ENCODE measurements around the gene SLC7A1. TPM values are rescaled to one million over a fixed set of nuclear protein-coding genes. Genes with fewer than 3 reads are reported as not detected.

Gene SLC7A1
- total RNA-seq, 2 experiments from 2014 or later, result 11.3 to 12.3 TPM

DNA sequence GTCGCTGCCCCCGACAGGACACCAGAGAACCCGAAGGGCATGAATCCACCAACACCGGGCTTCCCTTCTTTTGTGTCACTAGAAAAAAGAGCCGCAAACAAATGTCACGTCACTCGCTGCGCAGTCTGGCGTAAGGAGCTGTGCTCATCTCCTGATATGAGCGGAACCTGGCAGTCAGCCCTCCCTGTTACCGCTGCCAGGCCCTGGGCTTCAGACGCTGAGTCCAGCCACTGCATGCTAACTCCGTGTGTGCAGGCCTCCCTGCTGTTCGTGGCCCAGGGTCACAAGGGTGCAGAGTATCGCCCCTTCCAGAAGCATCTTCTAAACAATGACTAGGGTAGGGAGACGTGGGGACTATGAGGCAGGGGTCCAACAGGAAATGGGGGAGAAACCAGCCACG lies 71.3 kb downstream of the SLC7A1 start:
- H3K4me3 ChIP-seq (ENCODE audit: low read length), result no peak overlapping the region
- H3K27ac Mint-ChIP-seq, result no peak overlapping the region
- TF ChIP-seq, protein P1, sequence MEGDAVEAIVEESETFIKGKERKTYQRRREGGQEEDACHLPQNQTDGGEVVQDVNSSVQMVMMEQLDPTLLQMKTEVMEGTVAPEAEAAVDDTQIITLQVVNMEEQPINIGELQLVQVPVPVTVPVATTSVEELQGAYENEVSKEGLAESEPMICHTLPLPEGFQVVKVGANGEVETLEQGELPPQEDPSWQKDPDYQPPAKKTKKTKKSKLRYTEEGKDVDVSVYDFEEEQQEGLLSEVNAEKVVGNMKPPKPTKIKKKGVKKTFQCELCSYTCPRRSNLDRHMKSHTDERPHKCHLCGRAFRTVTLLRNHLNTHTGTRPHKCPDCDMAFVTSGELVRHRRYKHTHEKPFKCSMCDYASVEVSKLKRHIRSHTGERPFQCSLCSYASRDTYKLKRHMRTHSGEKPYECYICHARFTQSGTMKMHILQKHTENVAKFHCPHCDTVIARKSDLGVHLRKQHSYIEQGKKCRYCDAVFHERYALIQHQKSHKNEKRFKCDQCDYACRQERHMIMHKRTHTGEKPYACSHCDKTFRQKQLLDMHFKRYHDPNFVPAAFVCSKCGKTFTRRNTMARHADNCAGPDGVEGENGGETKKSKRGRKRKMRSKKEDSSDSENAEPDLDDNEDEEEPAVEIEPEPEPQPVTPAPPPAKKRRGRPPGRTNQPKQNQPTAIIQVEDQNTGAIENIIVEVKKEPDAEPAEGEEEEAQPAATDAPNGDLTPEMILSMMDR (IDR thresholded peaks at IDR 0.05), result no peak
- H3K36me3 Mint-ChIP-seq (ENCODE audit: low read depth), result peaks cover 93% of the 10 kb centered on the region
- no peak for ATAC-seq (ENCODE audit: poor library complexity)
- no peaks in the 10 kb centered on the region for H3K9me3 ChIP-seq (ENCODE audit: control insufficient read depth in 1 of 2, insufficient read depth in 1 of 2, low read length in 2 of 2)
- H3K9me3 Mint-ChIP-seq, result no peaks in the 10 kb centered on the region
- peaks cover 79% of the 10 kb centered on the region for H3K36me3 ChIP-seq (ENCODE audit: insufficient read depth, low read length)
- H3K4me1 Mint-ChIP-seq (ENCODE audit: low read depth), result no peaks in the 10 kb centered on the region
- H3K27ac ChIP-seq (ENCODE audit: low read depth in 1 of 2, low read length in 2 of 2), result no peak overlapping the region
- intact Hi-C loops (cut with DNase I, micrococcal nuclease), result no loop called here
- POLR2A ChIA-PET, result no interaction called here
- no peaks in the 10 kb centered on the region for H3K27me3 Mint-ChIP-seq
- DNase-seq, result no peak
- no peaks in the 10 kb centered on the region for H3K27me3 ChIP-seq (ENCODE audit: control insufficient read depth in 1 of 2, insufficient read depth in 2 of 2, low read length in 2 of 2)
- no peaks in the 10 kb centered on the region for H3K4me1 ChIP-seq (ENCODE audit: insufficient read depth, low read length)
- H3K4me3 Mint-ChIP-seq, result no peak overlapping the region
- CTCF ChIA-PET, result no interaction called here

DNA sequence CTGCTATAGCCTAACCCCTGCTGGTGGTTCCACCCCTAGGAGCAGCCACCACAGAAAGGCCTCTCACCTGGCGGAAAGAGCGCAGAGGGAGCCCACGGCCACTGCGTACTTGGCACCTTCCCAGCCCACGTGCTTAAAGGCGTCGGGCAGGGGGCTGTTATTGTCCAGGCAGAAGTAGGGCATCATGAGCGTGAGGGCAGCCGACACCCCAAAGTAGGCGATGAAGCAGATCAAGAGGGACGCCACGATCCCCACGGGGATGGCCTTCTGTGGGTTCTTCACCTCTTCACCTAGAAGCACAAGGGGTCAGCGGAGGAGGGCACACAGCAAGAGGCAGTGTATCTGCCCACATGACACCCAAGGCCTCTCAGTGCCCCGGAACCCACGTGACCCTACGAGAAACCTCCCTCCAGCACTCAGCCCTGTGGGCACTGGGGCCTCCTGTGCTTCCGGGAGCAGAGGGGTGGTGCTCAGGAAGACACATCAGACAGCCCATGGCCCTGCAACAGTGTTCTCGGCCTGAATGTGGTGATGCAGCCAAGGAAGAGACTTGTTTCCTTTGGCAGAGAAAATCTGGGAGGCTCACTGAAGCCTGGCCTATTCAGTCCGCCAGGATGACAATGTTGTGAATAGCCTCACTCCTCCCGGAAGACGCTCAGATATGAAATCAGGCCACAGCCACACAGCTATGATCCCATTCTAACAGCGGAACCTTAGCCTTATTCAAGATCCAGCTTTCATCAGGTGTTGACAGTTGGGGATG lies 72.1 kb downstream of the SLC7A1 start:
- H3K36me3 ChIP-seq (ENCODE audit: insufficient read depth, low read length), result peaks cover 80% of the 10 kb centered on the region
- CTCF ChIA-PET, result no interaction called here
- H3K27ac ChIP-seq (ENCODE audit: low read depth in 1 of 2, low read length in 2 of 2), result no peak overlapping the region
- intact Hi-C loops (cut with DNase I, micrococcal nuclease), result no loop called here
- POLR2A ChIA-PET, result no interaction called here
- no peaks in the 10 kb centered on the region for H3K27me3 Mint-ChIP-seq
- no peak overlapping the region for H3K4me3 Mint-ChIP-seq
- no peak overlapping the region for H3K27ac Mint-ChIP-seq
- H3K4me1 ChIP-seq (ENCODE audit: insufficient read depth, low read length), result no peaks in the 10 kb centered on the region
- no peaks in the 10 kb centered on the region for H3K9me3 Mint-ChIP-seq
- TF ChIP-seq, protein P1 (IDR thresholded peaks at IDR 0.05), result no peak
- H3K4me3 ChIP-seq (ENCODE audit: low read length), result no peak overlapping the region
- DNase-seq (no peak), ATAC-seq (ENCODE audit: poor library complexity) (no peak)
- H3K27me3 ChIP-seq (ENCODE audit: control insufficient read depth in 1 of 2, insufficient read depth in 2 of 2, low read length in 2 of 2), result no peaks in the 10 kb centered on the region
- H3K9me3 ChIP-seq (ENCODE audit: control insufficient read depth in 1 of 2, insufficient read depth in 1 of 2, low read length in 2 of 2), result no peaks in the 10 kb centered on the region
- no peaks in the 10 kb centered on the region for H3K4me1 Mint-ChIP-seq (ENCODE audit: low read depth)
- peaks cover 88% of the 10 kb centered on the region for H3K36me3 Mint-ChIP-seq (ENCODE audit: low read depth)

DNA sequence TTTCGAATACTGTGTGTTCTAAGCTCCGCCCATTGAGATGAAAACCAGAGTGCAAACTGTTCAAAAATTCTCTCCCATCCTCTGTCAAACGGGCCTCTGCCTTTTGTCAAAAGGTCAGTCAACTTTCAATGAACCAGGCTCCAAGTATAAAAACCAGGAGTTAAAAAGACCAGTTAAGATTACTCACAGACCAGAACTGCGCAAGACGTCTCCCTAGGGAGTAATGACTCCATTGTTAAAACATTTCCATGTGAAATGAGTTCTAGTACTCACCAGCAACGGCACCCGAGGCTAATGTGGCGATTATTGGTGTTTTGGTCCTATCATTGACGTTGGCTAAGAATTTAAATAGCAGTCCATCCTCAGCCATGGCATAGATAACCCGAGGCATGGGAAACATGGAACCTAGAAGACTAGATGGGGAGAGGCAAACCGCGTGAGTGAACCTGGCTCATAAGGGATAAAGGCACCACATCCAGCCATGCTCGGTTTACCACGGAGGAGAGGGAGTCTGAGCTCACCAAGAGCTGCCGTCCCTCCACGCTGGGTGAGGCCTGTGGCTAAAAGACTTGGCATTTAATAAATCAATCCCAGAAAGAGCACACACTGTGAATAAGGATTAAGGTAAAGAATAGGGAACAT lies 73.3 kb downstream of the SLC7A1 start:
- H3K4me3 Mint-ChIP-seq, result no peak overlapping the region
- Histone ChIP-seq H3K9me3 (ENCODE audit: control insufficient read depth in 1 of 2, insufficient read depth in 1 of 2, low read length in 2 of 2) (no peaks in the 10 kb centered on the region), H3K4me3 (ENCODE audit: low read length) (no peak overlapping the region), H3K27me3 (ENCODE audit: control insufficient read depth in 1 of 2, insufficient read depth in 2 of 2, low read length in 2 of 2) (no peaks in the 10 kb centered on the region), H3K4me1 (ENCODE audit: insufficient read depth, low read length) (no peaks in the 10 kb centered on the region), H3K27ac (ENCODE audit: low read depth in 1 of 2, low read length in 2 of 2) (no peak overlapping the region), H3K36me3 (ENCODE audit: insufficient read depth, low read length) (peaks cover 80% of the 10 kb centered on the region)
- intact Hi-C loops (cut with DNase I, micrococcal nuclease), result no loop called here
- no peaks in the 10 kb centered on the region for H3K4me1 Mint-ChIP-seq (ENCODE audit: low read depth)
- POLR2A ChIA-PET, result no interaction called here
- DNase-seq, result no peak
- TF ChIP-seq, protein P1 (IDR thresholded peaks at IDR 0.05), result no peak
- no peak overlapping the region for H3K27ac Mint-ChIP-seq
- H3K9me3 Mint-ChIP-seq, result no peaks in the 10 kb centered on the region
- no peaks in the 10 kb centered on the region for H3K27me3 Mint-ChIP-seq
- CTCF ChIA-PET, result no interaction called here
- no peak for ATAC-seq (ENCODE audit: poor library complexity)
- H3K36me3 Mint-ChIP-seq (ENCODE audit: low read depth), result peaks cover 88% of the 10 kb centered on the region

Measured in CD4-positive, alpha-beta T cell (primary cell).